ENCODE data around the gene ZNF516.

Gene ZNF516

DNA sequence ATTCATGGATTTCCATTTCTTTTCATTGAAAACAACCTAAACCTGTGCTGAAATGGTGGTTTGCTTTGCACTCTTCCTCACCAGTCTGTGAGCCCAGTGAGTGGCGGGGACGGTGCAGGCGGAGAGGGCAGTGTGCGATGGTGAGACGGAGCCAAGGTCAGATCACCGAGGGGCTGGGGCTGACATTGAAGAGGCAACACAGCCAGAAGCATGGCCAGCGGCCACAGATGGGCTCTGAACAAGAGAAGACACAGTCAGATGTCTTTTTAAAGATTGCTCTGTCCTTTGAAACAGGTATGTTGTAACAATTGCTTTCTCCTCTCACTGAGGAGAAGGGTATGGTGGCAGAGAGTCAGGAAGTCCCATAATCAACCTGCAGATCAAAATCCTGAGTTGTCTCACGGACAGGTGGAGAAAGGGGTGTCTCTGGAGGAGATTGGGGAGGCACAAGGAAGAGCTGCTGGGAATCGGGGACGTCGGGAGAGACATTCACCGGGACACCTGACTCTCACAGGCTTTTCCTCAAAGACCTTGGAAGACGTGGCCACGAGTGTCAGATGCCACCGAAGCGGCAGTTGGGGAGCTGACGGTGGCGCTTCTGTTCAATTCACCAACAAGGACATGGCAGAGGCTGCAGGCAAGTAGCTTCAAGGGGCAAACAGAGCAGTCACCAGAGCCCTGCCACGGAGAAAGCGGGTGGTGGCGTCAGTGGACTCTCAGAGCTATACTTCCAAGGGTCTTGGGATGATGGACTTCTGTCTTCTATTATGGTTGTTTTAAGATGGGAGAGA lies 12.1 kb upstream of the ZNF516 start:
- Histone ChIP-seq H3K4me3 (no peak overlapping the region), H3K27ac (no peak overlapping the region)
- no peak for DNase-seq (ENCODE audit: low spot score)
- TF ChIP-seq CTCF (IDR thresholded peaks at IDR 0.05), result no peak

GRCh38 chr18:76506395-76506794 lies 11.4 kb upstream of the ZNF516 start:
- TF ChIP-seq CTCF (IDR thresholded peaks at IDR 0.05), result no peak
- DNase-seq (ENCODE audit: low spot score), result no peak
- no peak overlapping the region for H3K27ac ChIP-seq
- H3K4me3 ChIP-seq, result no peak overlapping the region

DNA sequence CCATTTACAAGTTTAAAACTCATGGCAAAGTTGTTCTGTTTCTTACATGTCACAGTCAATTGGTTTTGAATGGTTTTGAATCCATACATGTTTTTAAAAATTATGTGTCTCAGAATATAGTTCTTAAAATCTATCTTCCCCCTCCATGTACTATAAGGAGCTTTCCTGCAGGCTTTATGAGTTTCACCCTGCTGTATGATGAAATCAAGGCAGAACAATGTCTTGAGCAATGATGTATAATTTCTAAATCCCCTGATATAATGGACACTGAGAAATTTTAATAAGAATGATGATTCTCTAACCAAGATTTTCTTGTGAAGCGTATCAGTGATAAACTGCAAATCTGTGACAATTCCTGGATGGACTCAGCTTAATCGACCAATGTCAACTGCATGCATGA lies 10.6 kb upstream of the ZNF516 start:
- no peak for TF ChIP-seq CTCF (IDR thresholded peaks at IDR 0.05)
- no peak for DNase-seq (ENCODE audit: low spot score)
- H3K4me3 ChIP-seq, result no peak overlapping the region
- no peak overlapping the region for H3K27ac ChIP-seq

- Histone ChIP-seq H3K27ac (no peak overlapping the region), H3K4me3 (no peak overlapping the region)
- DNase-seq (ENCODE audit: low spot score), result no peak
- no peak for TF ChIP-seq CTCF (IDR thresholded peaks at IDR 0.05)
Observed at GRCh38 chr18:76504749-76505148, 9.7 kb upstream of the ZNF516 start.

GRCh38 chr18:76503649-76504386 lies 8.8 kb upstream of the ZNF516 start:
- no peak for TF ChIP-seq CTCF (IDR thresholded peaks at IDR 0.05)
- Histone ChIP-seq H3K4me3 (no peak overlapping the region), H3K27ac (no peak overlapping the region)
- no peak for DNase-seq (ENCODE audit: low spot score)

- Histone ChIP-seq H3K27ac (no peak overlapping the region), H3K4me3 (no peak overlapping the region)
- no peak for TF ChIP-seq CTCF (IDR thresholded peaks at IDR 0.05)
- DNase-seq (ENCODE audit: low spot score), result no peak
Observed at GRCh38 chr18:76502551-76502950, 7.5 kb upstream of the ZNF516 start.
